Neural cell (in vitro differentiated cells): ENCODE results near the gene MRTFB.

ENCODE experiments used
- EP300 ChIP-seq: fragments of 450-650 bp; conservative IDR thresholded peaks from 2 replicates; pipeline ENCODE4 v1.6.1; 2014; ENCODE audit warnings: antibody characterized with exemption, mild to moderate bottlenecking, moderate library complexity; ENCODE audit not compliant: poor library complexity, severe bottlenecking
- EZH2 ChIP-seq: fragments of 200-600, 300-800 bp; shearing (Covaris generic), sonication (generic); IDR thresholded peaks from 2 replicates; pipeline ENCODE4 v1.6.1; 2014; ENCODE audit warnings: antibody characterized with exemption, low read length, borderline replicate concordance, mild to moderate bottlenecking; ENCODE audit not compliant: insufficient read depth, poor library complexity, severe bottlenecking
- MXI1 ChIP-seq: fragments of 450-650 bp; conservative IDR thresholded peaks from 2 replicates; pipeline ENCODE4 v1.6.1; 2014; ENCODE audit warnings: antibody characterized with exemption, mild to moderate bottlenecking; ENCODE audit not compliant: poor library complexity, severe bottlenecking
- POLR2AphosphoS5 ChIP-seq: IDR thresholded peaks from 2 replicates; pipeline ENCODE4 v1.6.1; 2012
- RAD21 ChIP-seq: fragments of 450-650 bp; conservative IDR thresholded peaks from 2 replicates; pipeline ENCODE4 v1.6.1; 2014; ENCODE audit warnings: antibody characterized with exemption, mild to moderate bottlenecking, moderate library complexity
- REST ChIP-seq: IDR thresholded peaks from 2 replicates; pipeline ENCODE4 v1.6.1; 2012; ENCODE audit warnings: borderline replicate concordance
- SMC3 ChIP-seq: fragments of 450-650 bp; conservative IDR thresholded peaks from 2 replicates; pipeline ENCODE4 v1.6.1; 2014; ENCODE audit warnings: antibody characterized with exemption, mild to moderate bottlenecking, moderate library complexity; ENCODE audit not compliant: poor library complexity
- TAF1 ChIP-seq: IDR thresholded peaks from 2 replicates; pipeline ENCODE4 v1.6.1; 2012; ENCODE audit warnings: low read depth
- TF ChIP-seq, protein P1 (sequence below): fragments of 450-650 bp; IDR thresholded peaks from 2 replicates; pipeline ENCODE4 v1.5.1; 2014; ENCODE audit warnings: antibody characterized with exemption, mild to moderate bottlenecking, moderate library complexity; ENCODE audit not compliant: poor library complexity, severe bottlenecking

GRCh38 chr16:14072360-14072759 is 1.2 kb downstream of the MRTFB start:
- TF ChIP-seq, protein P1, sequence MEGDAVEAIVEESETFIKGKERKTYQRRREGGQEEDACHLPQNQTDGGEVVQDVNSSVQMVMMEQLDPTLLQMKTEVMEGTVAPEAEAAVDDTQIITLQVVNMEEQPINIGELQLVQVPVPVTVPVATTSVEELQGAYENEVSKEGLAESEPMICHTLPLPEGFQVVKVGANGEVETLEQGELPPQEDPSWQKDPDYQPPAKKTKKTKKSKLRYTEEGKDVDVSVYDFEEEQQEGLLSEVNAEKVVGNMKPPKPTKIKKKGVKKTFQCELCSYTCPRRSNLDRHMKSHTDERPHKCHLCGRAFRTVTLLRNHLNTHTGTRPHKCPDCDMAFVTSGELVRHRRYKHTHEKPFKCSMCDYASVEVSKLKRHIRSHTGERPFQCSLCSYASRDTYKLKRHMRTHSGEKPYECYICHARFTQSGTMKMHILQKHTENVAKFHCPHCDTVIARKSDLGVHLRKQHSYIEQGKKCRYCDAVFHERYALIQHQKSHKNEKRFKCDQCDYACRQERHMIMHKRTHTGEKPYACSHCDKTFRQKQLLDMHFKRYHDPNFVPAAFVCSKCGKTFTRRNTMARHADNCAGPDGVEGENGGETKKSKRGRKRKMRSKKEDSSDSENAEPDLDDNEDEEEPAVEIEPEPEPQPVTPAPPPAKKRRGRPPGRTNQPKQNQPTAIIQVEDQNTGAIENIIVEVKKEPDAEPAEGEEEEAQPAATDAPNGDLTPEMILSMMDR: no peak
- TF ChIP-seq REST (no peak), POLR2AphosphoS5 (no peak), SMC3 (no peak), EZH2 (no peak), EP300 (no peak), RAD21 (no peak), TAF1 (no peak), MXI1 (no peak)
